Peyer's patch (tissue), 4 donors: ENCODE measurements around the gene PBRM1.

Experiments used
- CTCF ChIP-seq, 6 experiments: fragments of 450-650 bp in 4 of 6; fragments of 200-600 bp in 2 of 6; sonication (generic) in 1 of 6; IDR thresholded peaks; one replicate each; pipeline ENCODE4 v1.5.1; 2017 to 2019; ENCODE audit warnings: antibody characterized with exemption in 6 of 6, mild to moderate bottlenecking in 3 of 6, moderate library complexity in 1 of 6
- POLR2A ChIP-seq, 2 donors: fragments of 450-650 bp; IDR thresholded peaks; one replicate each; pipeline ENCODE4 v1.5.1; 2017; ENCODE audit warnings: antibody characterized with exemption in 2 of 2, mild to moderate bottlenecking in 2 of 2, moderate library complexity in 2 of 2

GRCh38 chr3:52524258-52524751 lies 161.4 kb downstream of the PBRM1 start:
- TF ChIP-seq CTCF (IDR thresholded peaks at IDR 0.05) (no peak), POLR2A (IDR thresholded peaks at IDR 0.05) (no peak)
